Colon (tissue), 2 donors: ENCODE results near the gene SMTNL2.
"Not testable (repeated sequence)": the region's sequence is repeated elsewhere in the genome, so short reads cannot be mapped to it uniquely, and the experiment has no call there.

Source experiments
- FAIRE-seq: peaks from 2 replicates; lab custom pipeline; 2012; peaks lifted over from hg19 to GRCh38; lab: Jason Lieb, UNC
- donor health status: control.
- donor health status: control.

Gene SMTNL2

GRCh38 chr17:4635823-4636375, 51.6 kb downstream of the SMTNL2 start:
- FAIRE-seq, result no peak

- FAIRE-seq, result no peak
Observed at GRCh38 chr17:4636474-4637100, 52.3 kb downstream of the SMTNL2 start.

GRCh38 chr17:4638766-4639165, 54.4 kb downstream of the SMTNL2 start:
- FAIRE-seq, result not testable (repeated sequence)

DNA sequence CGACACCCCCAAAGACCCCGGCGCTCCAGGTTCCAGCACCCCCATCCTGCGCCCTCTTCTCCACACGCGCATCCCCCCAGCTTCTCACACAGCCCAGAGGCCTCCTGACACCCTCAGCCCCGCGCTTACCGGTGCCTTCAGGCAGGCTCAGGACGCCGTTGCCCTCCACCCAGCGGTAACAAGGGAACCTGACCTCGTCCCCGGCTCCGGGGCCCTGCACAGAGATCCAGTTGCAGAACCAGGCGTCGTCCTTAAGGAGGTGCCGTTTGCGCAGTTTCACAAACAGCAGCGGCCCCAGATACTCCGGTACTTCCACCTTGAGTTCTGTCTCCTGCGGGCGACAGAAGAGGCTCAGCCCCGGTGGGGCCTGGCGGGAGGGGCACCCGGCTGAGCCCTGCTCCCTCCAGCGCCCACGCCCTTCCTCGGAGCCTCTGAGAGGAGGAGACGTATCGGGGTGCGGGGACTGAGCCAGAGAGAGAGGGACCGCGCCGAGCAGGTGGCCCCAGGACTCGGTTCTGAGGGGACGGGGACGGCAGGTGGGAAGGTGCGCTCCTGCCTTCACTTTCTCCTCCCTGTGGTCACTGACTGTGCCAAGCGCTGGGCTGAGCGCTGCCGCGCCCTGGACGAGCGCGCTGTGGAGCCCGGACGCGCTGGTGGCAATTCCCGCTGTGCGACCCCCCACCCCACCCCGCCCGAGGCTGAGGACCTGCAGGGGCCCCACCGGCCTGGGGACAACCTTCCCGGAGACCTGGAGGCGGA, 55.2 kb downstream of the SMTNL2 start:
- FAIRE-seq, result not testable (repeated sequence)

DNA sequence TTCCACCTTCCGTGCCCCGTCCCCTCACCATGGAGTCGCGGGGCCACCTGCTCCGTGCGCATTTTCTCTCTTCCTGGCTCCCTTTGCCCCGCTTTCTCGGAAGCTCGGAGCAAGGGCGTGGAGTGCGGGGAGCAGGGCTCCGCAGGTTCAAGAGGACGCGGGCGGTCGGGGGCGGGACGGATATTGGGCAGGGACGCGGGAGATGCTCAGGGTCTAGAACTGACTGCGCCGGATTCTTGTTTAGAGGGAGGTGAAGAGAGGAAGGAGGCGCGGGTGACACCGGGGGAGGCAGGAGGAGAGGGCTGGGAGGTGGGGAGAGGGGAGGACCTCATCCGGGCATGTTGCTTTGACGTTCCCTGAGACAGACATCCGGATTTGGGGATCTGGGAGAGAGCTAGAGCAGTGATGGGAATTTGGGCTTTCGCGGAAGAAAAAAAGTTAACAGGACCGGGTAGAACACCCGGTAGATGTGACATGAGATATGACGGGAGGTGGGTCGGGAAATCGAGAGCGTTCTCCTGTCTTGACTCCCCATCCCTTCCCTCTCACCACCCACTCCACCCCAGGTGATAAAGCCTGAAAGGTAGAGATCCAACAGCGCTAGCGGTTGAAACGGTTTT, 56.4 kb downstream of the SMTNL2 start:
- FAIRE-seq, result not testable (repeated sequence)

- no peak for FAIRE-seq
Observed at GRCh38 chr17:4641297-4642195, 57.2 kb downstream of the SMTNL2 start, which contains the start of gene ALOX15. ALOX15 (minus strand) TSS chr17:4641678; CDS start chr17:4641651, 27 bp downstream.

- no peak for FAIRE-seq
Observed at GRCh38 chr17:4642286-4642685, 58.0 kb downstream of the SMTNL2 start.

- no peak for FAIRE-seq
Observed at GRCh38 chr17:4643676-4644075, 59.3 kb downstream of the SMTNL2 start.

DNA sequence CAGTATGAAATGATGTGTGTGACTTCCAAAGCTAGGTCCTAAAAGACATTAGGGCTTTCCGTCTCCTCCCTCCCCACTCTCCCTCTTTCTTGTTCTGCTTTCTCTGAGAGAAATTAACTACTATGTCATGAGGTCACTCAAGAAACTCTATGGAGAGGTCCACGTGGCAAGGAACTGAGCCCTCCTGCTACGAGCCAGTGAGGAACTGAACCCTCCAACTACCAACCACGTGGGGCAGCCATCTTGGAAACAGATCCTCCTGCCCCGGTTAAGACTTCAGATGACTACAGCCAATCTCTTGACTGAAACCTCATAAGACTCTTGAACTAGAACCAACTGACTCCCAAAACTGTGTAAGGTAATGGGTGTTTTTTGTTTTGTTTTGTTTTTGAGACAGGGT, 61.3 kb downstream of the SMTNL2 start:
- no peak for FAIRE-seq

DNA sequence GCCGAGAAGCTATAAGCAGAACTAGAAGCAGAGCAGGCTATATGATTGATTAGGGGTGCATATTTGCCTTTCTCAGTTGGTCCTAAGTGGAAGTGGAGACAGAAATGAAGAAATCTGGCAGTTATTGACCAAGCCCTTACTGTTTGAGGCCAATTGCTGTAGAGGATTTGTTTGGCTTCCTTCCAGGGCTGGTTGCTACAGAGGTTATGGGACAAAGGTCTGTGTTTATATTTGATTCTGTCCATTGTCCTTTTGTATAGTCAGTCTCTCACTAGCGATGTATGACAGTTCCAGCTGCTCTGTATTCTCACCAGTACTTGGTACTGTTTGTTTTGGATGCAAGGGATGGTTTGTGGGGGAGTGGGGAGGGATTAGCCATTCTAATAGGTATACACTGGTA, 64.4 kb downstream of the SMTNL2 start:
- FAIRE-seq, result no peak

- no peak for FAIRE-seq
Observed at GRCh38 chr17:4652997-4653396, 68.7 kb downstream of the SMTNL2 start.

GRCh38 chr17:4655933-4656332, 71.6 kb downstream of the SMTNL2 start:
- FAIRE-seq, result not testable (repeated sequence)

GRCh38 chr17:4657678-4658077, 73.3 kb downstream of the SMTNL2 start:
- no peak for FAIRE-seq
